ENCODE results near the gene UNC13A.

- no peak for TF ChIP-seq ZNF263 (CRISPR knock-in tag; IDR thresholded peaks at IDR 0.05)
- no peak for TF ChIP-seq MAX (IDR thresholded peaks at IDR 0.05)
- TF ChIP-seq SPEN (CRISPR knock-in tag; IDR thresholded peaks at IDR 0.05; ENCODE audit: low read depth) = no peak
- no peak for TF ChIP-seq CTCF (CRISPR knock-in tag; IDR thresholded peaks at IDR 0.05)
- no peak for TF ChIP-seq CHCHD3 (CRISPR knock-in tag; IDR thresholded peaks at IDR 0.05)
- no peak for TF ChIP-seq ZNF615 (CRISPR knock-in tag; IDR thresholded peaks at IDR 0.05; ENCODE audit: borderline replicate concordance)
- no peak for TF ChIP-seq GTF2F1 (IDR thresholded peaks at IDR 0.05; ENCODE audit: low read length)
- TF ChIP-seq EZH2 (conservative IDR thresholded peaks at IDR 0.05; ENCODE audit: low read depth, low read length) = no peak
- TF ChIP-seq ZNF879 (CRISPR knock-in tag; IDR thresholded peaks at IDR 0.05) = no peak
Observed at GRCh38 chr19:17599780-17600179, 88.4 kb downstream of the UNC13A start.

Measured in HepG2 (cell line).